Neuron (in vitro differentiated cells): Measurements from ENCODE around the gene ZNF827.

Source experiments
- H2AFZ ChIP-seq: one replicate; pipeline ENCODE4 v1.6.1; 2013; ENCODE audit warnings: low read depth, mild to moderate bottlenecking, inconsistent platforms, low read length, moderate library complexity
- H3K27me3 ChIP-seq: one replicate; pipeline ENCODE4 v1.6.1; 2013; ENCODE audit warnings: low read length; ENCODE audit not compliant: insufficient read depth
- H3K36me3 ChIP-seq: one replicate; pipeline ENCODE4 v1.6.1; 2013; ENCODE audit warnings: low read length; ENCODE audit not compliant: insufficient read depth
- H3K4me1 ChIP-seq: one replicate; pipeline ENCODE4 v1.6.1; 2013; ENCODE audit warnings: low read length; ENCODE audit not compliant: insufficient read depth
- H3K4me3 ChIP-seq: 2 replicates; pipeline ENCODE4 v1.5.1; 2013; ENCODE audit warnings: mild to moderate bottlenecking, low read length, moderate library complexity
- H3K9me3 ChIP-seq: one replicate; pipeline ENCODE4 v1.6.1; 2013; ENCODE audit warnings: low read length

The ZNF827 gene

GRCh38 chr4:145822181-145822580 is 116.4 kb downstream of the ZNF827 start:
- Histone ChIP-seq H2AFZ (no peak overlapping the region), H3K27me3 (no peaks in the 10 kb centered on the region), H3K4me1 (peaks cover 20% of the 10 kb centered on the region), H3K4me3 (no peak overlapping the region), H3K9me3 (peaks cover 5% of the 10 kb centered on the region), H3K36me3 (peaks cover 66% of the 10 kb centered on the region)

- Histone ChIP-seq H3K36me3 (peaks cover 65% of the 10 kb centered on the region), H3K9me3 (peaks cover 2% of the 10 kb centered on the region), H3K4me3 (no peak overlapping the region), H2AFZ (no peak overlapping the region), H3K27me3 (no peaks in the 10 kb centered on the region), H3K4me1 (peaks cover 20% of the 10 kb centered on the region)
Measured at GRCh38 chr4:145821766-145822165, 116.9 kb downstream of the ZNF827 start.

- Histone ChIP-seq H3K4me3 (no peak overlapping the region), H3K4me1 (peaks cover 20% of the 10 kb centered on the region), H3K27me3 (no peaks in the 10 kb centered on the region), H3K9me3 (peaks cover 2% of the 10 kb centered on the region), H2AFZ (no peak overlapping the region), H3K36me3 (peaks cover 63% of the 10 kb centered on the region)
Measured at GRCh38 chr4:145820407-145820806, 118.2 kb downstream of the ZNF827 start.

GRCh38 chr4:145819853-145820181 is 118.8 kb downstream of the ZNF827 start:
- H3K4me3 ChIP-seq: no peak overlapping the region
- no peak overlapping the region for H2AFZ ChIP-seq
- H3K9me3 ChIP-seq: peaks cover 2% of the 10 kb centered on the region
- no peaks in the 10 kb centered on the region for H3K27me3 ChIP-seq
- peaks cover 20% of the 10 kb centered on the region for H3K4me1 ChIP-seq
- H3K36me3 ChIP-seq: peaks cover 63% of the 10 kb centered on the region

GRCh38 chr4:145819101-145819852 is 119.3 kb downstream of the ZNF827 start:
- H3K4me1 ChIP-seq: peaks cover 19% of the 10 kb centered on the region
- H3K36me3 ChIP-seq: peaks cover 63% of the 10 kb centered on the region
- no peak overlapping the region for H3K4me3 ChIP-seq
- peaks cover 2% of the 10 kb centered on the region for H3K9me3 ChIP-seq
- H3K27me3 ChIP-seq: no peaks in the 10 kb centered on the region
- H2AFZ ChIP-seq: no peak overlapping the region

GRCh38 chr4:145818011-145818410 is 120.6 kb downstream of the ZNF827 start:
- Histone ChIP-seq H2AFZ (no peak overlapping the region), H3K4me3 (no peak overlapping the region), H3K27me3 (no peaks in the 10 kb centered on the region), H3K36me3 (peaks cover 74% of the 10 kb centered on the region), H3K4me1 (peaks cover 8% of the 10 kb centered on the region), H3K9me3 (peaks cover 2% of the 10 kb centered on the region)

- peaks cover 65% of the 10 kb centered on the region for H3K36me3 ChIP-seq
Measured at GRCh38 chr4:145816091-145816490, 122.5 kb downstream of the ZNF827 start.

GRCh38 chr4:145815626-145816025 is 123.0 kb downstream of the ZNF827 start:
- Histone ChIP-seq H3K27me3 (no peaks in the 10 kb centered on the region), H3K36me3 (peaks cover 65% of the 10 kb centered on the region), H3K9me3 (peaks cover 2% of the 10 kb centered on the region), H3K4me3 (no peak overlapping the region), H2AFZ (no peak overlapping the region), H3K4me1 (peaks cover 1% of the 10 kb centered on the region)

More at GRCh38 chr4:145816091-145816490, 122.5 kb downstream of the ZNF827 start:
- no peak overlapping the region for H3K4me3 ChIP-seq
- no peaks in the 10 kb centered on the region for H3K4me1 ChIP-seq
- H3K9me3 ChIP-seq: peaks cover 2% of the 10 kb centered on the region
- no peak overlapping the region for H2AFZ ChIP-seq
- H3K27me3 ChIP-seq: no peaks in the 10 kb centered on the region

- Histone ChIP-seq H3K27me3 (no peaks in the 10 kb centered on the region), H2AFZ (no peak overlapping the region), H3K4me1 (peaks cover 6% of the 10 kb centered on the region), H3K36me3 (peaks cover 62% of the 10 kb centered on the region), H3K4me3 (no peak overlapping the region), H3K9me3 (peaks cover 2% of the 10 kb centered on the region)
Measured at GRCh38 chr4:145815027-145815612, 123.5 kb downstream of the ZNF827 start.

GRCh38 chr4:145814246-145814645 is 124.4 kb downstream of the ZNF827 start:
- no peaks in the 10 kb centered on the region for H3K27me3 ChIP-seq
- H3K36me3 ChIP-seq: peaks cover 58% of the 10 kb centered on the region
- peaks cover 8% of the 10 kb centered on the region for H3K4me1 ChIP-seq
- peaks cover 5% of the 10 kb centered on the region for H3K9me3 ChIP-seq
- no peak overlapping the region for H2AFZ ChIP-seq
- H3K4me3 ChIP-seq: no peak overlapping the region

- no peak overlapping the region for H3K4me3 ChIP-seq
- peaks cover 46% of the 10 kb centered on the region for H3K36me3 ChIP-seq
- no peaks in the 10 kb centered on the region for H3K27me3 ChIP-seq
- H3K9me3 ChIP-seq: peaks cover 7% of the 10 kb centered on the region
- H2AFZ ChIP-seq: no peak overlapping the region
- H3K4me1 ChIP-seq: peaks cover 16% of the 10 kb centered on the region
Measured at GRCh38 chr4:145812919-145813318, 125.7 kb downstream of the ZNF827 start.

GRCh38 chr4:145808848-145809512 is 129.6 kb downstream of the ZNF827 start:
- Histone ChIP-seq H3K36me3 (peaks cover 31% of the 10 kb centered on the region), H3K27me3 (no peaks in the 10 kb centered on the region), H3K4me1 (peaks cover 26% of the 10 kb centered on the region)

GRCh38 chr4:145808021-145808650 is 130.5 kb downstream of the ZNF827 start:
- peaks cover 26% of the 10 kb centered on the region for H3K4me1 ChIP-seq
- peaks cover 23% of the 10 kb centered on the region for H3K36me3 ChIP-seq
- no peak overlapping the region for H2AFZ ChIP-seq
- H3K9me3 ChIP-seq: peaks cover 7% of the 10 kb centered on the region
- no peak overlapping the region for H3K4me3 ChIP-seq
- no peaks in the 10 kb centered on the region for H3K27me3 ChIP-seq

More at GRCh38 chr4:145808848-145809512, 129.6 kb downstream of the ZNF827 start:
- Histone ChIP-seq H3K4me3 (no peak overlapping the region), H2AFZ (no peak overlapping the region), H3K9me3 (peaks cover 7% of the 10 kb centered on the region)
